Natural killer cell treated with Interleukin-12 subunit alpha and Interleukin-12 subunit beta and Interleukin-15 and Interleukin-18, amount 100 ng/mL, for 72 hours (primary cell): Measurements from ENCODE around the gene SPECC1. TPM values are rescaled to one million over a fixed set of nuclear protein-coding genes. Genes with fewer than 3 reads are reported as not detected.

Experiments
- ATAC-seq, 2 donors: fragments of 150-1000 bp; cut with Tn5 transposase in 1 of 2; sonication (Bioruptor Pico), chemical (Tn5 transposase) in 1 of 2; 2 replicates each; pipeline ENCODE4 v1.10.0; 2021
- DNase-seq: peaks from one replicate; pipeline ENCODE4 v3.0.0; 2022; ENCODE audit warnings: low spot score
- H3K27ac Mint-ChIP-seq, 2 donors: 1 replicate in 1 of 2; 2 replicates in 1 of 2; pipeline ENCODE4 v1.8.0; 2022; ENCODE audit warnings: mixed read lengths in 2 of 2, mild to moderate bottlenecking in 1 of 2, moderate library complexity in 1 of 2
- H3K27me3 Mint-ChIP-seq, 2 donors: 1 replicate in 1 of 2; 2 replicates in 1 of 2; pipeline ENCODE4 v1.8.0; 2022; ENCODE audit warnings: mixed read lengths in 2 of 2
- H3K36me3 Mint-ChIP-seq: one replicate; pipeline ENCODE4 v1.8.0; 2022; ENCODE audit warnings: mixed read lengths
- H3K4me1 Mint-ChIP-seq, 2 donors: 1 replicate in 1 of 2; 2 replicates in 1 of 2; pipeline ENCODE4 v1.8.0; 2022; ENCODE audit warnings: low read depth in 2 of 2, mixed read lengths in 2 of 2, mild to moderate bottlenecking in 1 of 2
- H3K4me3 Mint-ChIP-seq: one replicate; pipeline ENCODE4 v1.8.0; 2022; ENCODE audit warnings: mixed read lengths
- H3K9me3 Mint-ChIP-seq: 2 replicates; pipeline ENCODE4 v1.8.0; 2022; ENCODE audit warnings: mixed read lengths
- total RNA-seq, 2 donors: library from RNA; stranded (reverse); gene quantifications; one replicate each; pipeline ENCODE4 v1.2.3, GENCODE V29; 2022

The SPECC1 gene
- total RNA-seq, 2 donors from 2014 or later = 27.6 to 28.1 TPM

- ATAC-seq (no peak), DNase-seq (no peak)
- Mint-ChIP-seq H3K36me3 (no peaks in the 10 kb centered on the region), H3K4me1 (no peaks in the 10 kb centered on the region), H3K27me3 (no peaks in the 10 kb centered on the region), H3K4me3 (no peak overlapping the region), H3K9me3 (no peaks in the 10 kb centered on the region), H3K27ac (no peak overlapping the region)
Observed at GRCh38 chr17:20282526-20283308, 273.6 kb downstream of the SPECC1 start.

- H3K4me1 Mint-ChIP-seq = no peaks in the 10 kb centered on the region
- no peak overlapping the region for H3K27ac Mint-ChIP-seq
- DNase-seq (no peak), ATAC-seq (no peak)
- no peaks in the 10 kb centered on the region for H3K9me3 Mint-ChIP-seq
- no peak overlapping the region for H3K4me3 Mint-ChIP-seq
- no peaks in the 10 kb centered on the region for H3K27me3 Mint-ChIP-seq
- no peaks in the 10 kb centered on the region for H3K36me3 Mint-ChIP-seq
Observed at GRCh38 chr17:20284022-20284421, 274.9 kb downstream of the SPECC1 start.

GRCh38 chr17:20284570-20285295 is 275.6 kb downstream of the SPECC1 start:
- ATAC-seq (no peak), DNase-seq (no peak)
- Mint-ChIP-seq H3K4me1 (no peaks in the 10 kb centered on the region), H3K4me3 (no peak overlapping the region), H3K36me3 (no peaks in the 10 kb centered on the region), H3K27ac (no peak overlapping the region), H3K9me3 (no peaks in the 10 kb centered on the region), H3K27me3 (no peaks in the 10 kb centered on the region)

GRCh38 chr17:20289984-20290383 is 280.8 kb downstream of the SPECC1 start:
- ATAC-seq = no peak
- H3K4me3 Mint-ChIP-seq = no peak overlapping the region
- H3K36me3 Mint-ChIP-seq = no peaks in the 10 kb centered on the region
- no peaks in the 10 kb centered on the region for H3K27me3 Mint-ChIP-seq
- DNase-seq = no peak
- no peaks in the 10 kb centered on the region for H3K9me3 Mint-ChIP-seq
- H3K4me1 Mint-ChIP-seq = peaks cover 0 to 4% of the 10 kb centered on the region in 2 donors
- H3K27ac Mint-ChIP-seq = no peak overlapping the region

GRCh38 chr17:20291853-20292252 is 282.7 kb downstream of the SPECC1 start:
- Mint-ChIP-seq H3K4me1 (peaks cover 0 to 4% of the 10 kb centered on the region in 2 donors), H3K27me3 (no peaks in the 10 kb centered on the region), H3K4me3 (no peak overlapping the region), H3K9me3 (no peaks in the 10 kb centered on the region), H3K36me3 (no peaks in the 10 kb centered on the region), H3K27ac (no peak overlapping the region)
- DNase-seq (no peak), ATAC-seq (no peak)

- no peaks in the 10 kb centered on the region for H3K9me3 Mint-ChIP-seq
- H3K27ac Mint-ChIP-seq = no peak overlapping the region
- no peaks in the 10 kb centered on the region for H3K27me3 Mint-ChIP-seq
- H3K4me3 Mint-ChIP-seq = no peak overlapping the region
- H3K4me1 Mint-ChIP-seq = peaks cover 0 to 4% of the 10 kb centered on the region in 2 donors
- no peaks in the 10 kb centered on the region for H3K36me3 Mint-ChIP-seq
- ATAC-seq (no peak), DNase-seq (no peak)
Observed at GRCh38 chr17:20293501-20293900, 284.3 kb downstream of the SPECC1 start.

- ATAC-seq (no peak), DNase-seq (no peak)
- H3K36me3 Mint-ChIP-seq = no peaks in the 10 kb centered on the region
- H3K27ac Mint-ChIP-seq = no peak overlapping the region
- peaks cover 0 to 4% of the 10 kb centered on the region in 2 donors for H3K4me1 Mint-ChIP-seq
- no peak overlapping the region for H3K4me3 Mint-ChIP-seq
- no peaks in the 10 kb centered on the region for H3K9me3 Mint-ChIP-seq
- H3K27me3 Mint-ChIP-seq = no peaks in the 10 kb centered on the region
Observed at GRCh38 chr17:20294120-20294519, 285.0 kb downstream of the SPECC1 start.

- Mint-ChIP-seq H3K27ac (no peak overlapping the region), H3K27me3 (no peaks in the 10 kb centered on the region), H3K4me1 (no peaks in the 10 kb centered on the region), H3K4me3 (no peak overlapping the region), H3K36me3 (no peaks in the 10 kb centered on the region), H3K9me3 (no peaks in the 10 kb centered on the region)
- ATAC-seq = no peak
- no peak for DNase-seq
Observed at GRCh38 chr17:20299013-20299412, 289.9 kb downstream of the SPECC1 start.

GRCh38 chr17:20300436-20300934 is 291.3 kb downstream of the SPECC1 start:
- ATAC-seq (no peak), DNase-seq (no peak)
- Mint-ChIP-seq H3K27ac (no peak overlapping the region), H3K27me3 (no peaks in the 10 kb centered on the region), H3K4me1 (no peaks in the 10 kb centered on the region), H3K9me3 (no peaks in the 10 kb centered on the region), H3K36me3 (peaks cover 10% of the 10 kb centered on the region), H3K4me3 (no peak overlapping the region)

GRCh38 chr17:20302246-20302917 is 293.2 kb downstream of the SPECC1 start:
- Mint-ChIP-seq H3K4me3 (no peak overlapping the region), H3K27ac (no peak overlapping the region), H3K9me3 (peaks cover 7% of the 10 kb centered on the region), H3K27me3 (no peaks in the 10 kb centered on the region), H3K36me3 (peaks cover 25% of the 10 kb centered on the region), H3K4me1 (no peaks in the 10 kb centered on the region)
- DNase-seq (no peak), ATAC-seq (no peak)

GRCh38 chr17:20304961-20305360 is 295.8 kb downstream of the SPECC1 start:
- Mint-ChIP-seq H3K36me3 (peaks cover 30% of the 10 kb centered on the region), H3K27ac (no peak overlapping the region), H3K9me3 (peaks cover 11% of the 10 kb centered on the region), H3K4me3 (no peak overlapping the region), H3K27me3 (no peaks in the 10 kb centered on the region), H3K4me1 (no peaks in the 10 kb centered on the region)
- ATAC-seq = no peak
- no peak for DNase-seq

GRCh38 chr17:20306924-20307323 is 297.8 kb downstream of the SPECC1 start:
- peaks cover 30% of the 10 kb centered on the region for H3K36me3 Mint-ChIP-seq
- H3K9me3 Mint-ChIP-seq = peaks cover 11% of the 10 kb centered on the region
- no peak overlapping the region for H3K4me3 Mint-ChIP-seq
- ATAC-seq (no peak), DNase-seq (no peak)
- H3K27me3 Mint-ChIP-seq = no peaks in the 10 kb centered on the region
- H3K4me1 Mint-ChIP-seq = no peaks in the 10 kb centered on the region
- no peak overlapping the region for H3K27ac Mint-ChIP-seq

GRCh38 chr17:20307326-20307910 is 298.3 kb downstream of the SPECC1 start:
- DNase-seq (no peak), ATAC-seq (no peak)
- peaks cover 11% of the 10 kb centered on the region for H3K9me3 Mint-ChIP-seq
- H3K27ac Mint-ChIP-seq = no peak overlapping the region
- H3K4me3 Mint-ChIP-seq = no peak overlapping the region
- no peaks in the 10 kb centered on the region for H3K27me3 Mint-ChIP-seq
- H3K36me3 Mint-ChIP-seq = peaks cover 30% of the 10 kb centered on the region
- H3K4me1 Mint-ChIP-seq = no peaks in the 10 kb centered on the region
